ENCODE measurements around the gene HSD17B1.

The HSD17B1 gene

GRCh38 chr17:42585353-42585752 lies 32.6 kb downstream of the HSD17B1 start:
- peaks cover 74% of the 10 kb centered on the region; the same call in 1 of the 2 replicates for H3K36me3 ChIP-seq (ENCODE audit: insufficient read depth, low read length)

GRCh38 chr17:42586514-42587230 lies 33.9 kb downstream of the HSD17B1 start:
- no peak overlapping the region for H3K4me3 ChIP-seq (ENCODE audit: low read length, poor library complexity, severe bottlenecking)
- H4K20me1 ChIP-seq (ENCODE audit: insufficient read depth, low read length, poor library complexity, severe bottlenecking): no peaks in the 10 kb centered on the region
- H3F3A ChIP-seq (ENCODE audit: low read depth): no peaks in the 10 kb centered on the region
- H3K9ac ChIP-seq (ENCODE audit: low read depth, low read length, poor library complexity, severe bottlenecking): no peak overlapping the region
- H3K9me3 ChIP-seq (ENCODE audit: insufficient read depth, low read depth, low read length): no peaks in the 10 kb centered on the region
- H3K9me2 ChIP-seq (replicated peaks; ENCODE audit: low read depth, low read length): no peaks in the 10 kb centered on the region
- H3K4me2 ChIP-seq (ENCODE audit: low read depth, low read length, poor library complexity, severe bottlenecking): no peak overlapping the region
- TF ChIP-seq EZH2phosphoT487 (IDR thresholded peaks at IDR 0.05; ENCODE audit: borderline replicate concordance) (no peak), CTCF (conservative IDR thresholded peaks at IDR 0.05; ENCODE audit: low read length) (no peak)
- H3K79me2 ChIP-seq (ENCODE audit: insufficient read depth, low read length): no peaks in the 10 kb centered on the region
- no peaks in the 10 kb centered on the region for H3K27me3 ChIP-seq (ENCODE audit: insufficient read depth, low read length, poor library complexity, severe bottlenecking)
- no peak overlapping the region for H2AFZ ChIP-seq (ENCODE audit: low read length)
- H3K36me3 ChIP-seq (ENCODE audit: insufficient read depth, low read length): peaks cover 71% of the 10 kb centered on the region; the same call in 1 of the 2 replicates
- no peaks in the 10 kb centered on the region for H3K4me1 ChIP-seq (ENCODE audit: insufficient read depth, low read length, poor library complexity, severe bottlenecking)

More at GRCh38 chr17:42585353-42585752, 32.6 kb downstream of the HSD17B1 start:
- Histone ChIP-seq H3K4me1 (ENCODE audit: insufficient read depth, low read length, poor library complexity, severe bottlenecking) (no peaks in the 10 kb centered on the region), H3K27me3 (ENCODE audit: insufficient read depth, low read length, poor library complexity, severe bottlenecking) (no peaks in the 10 kb centered on the region), H3K4me3 (ENCODE audit: low read length, poor library complexity, severe bottlenecking) (no peak overlapping the region), H2AFZ (ENCODE audit: low read length) (no peak overlapping the region), H3K9me3 (ENCODE audit: insufficient read depth, low read depth, low read length) (no peaks in the 10 kb centered on the region), H3K9ac (ENCODE audit: low read depth, low read length, poor library complexity, severe bottlenecking) (no peak overlapping the region), H4K20me1 (ENCODE audit: insufficient read depth, low read length, poor library complexity, severe bottlenecking) (no peaks in the 10 kb centered on the region), H3K4me2 (ENCODE audit: low read depth, low read length, poor library complexity, severe bottlenecking) (no peak overlapping the region), H3K9me2 (replicated peaks; ENCODE audit: low read depth, low read length) (no peaks in the 10 kb centered on the region), H3F3A (ENCODE audit: low read depth) (no peaks in the 10 kb centered on the region), H3K79me2 (ENCODE audit: insufficient read depth, low read length) (no peaks in the 10 kb centered on the region)
- no peak for TF ChIP-seq EZH2phosphoT487 (IDR thresholded peaks at IDR 0.05; ENCODE audit: borderline replicate concordance)
- TF ChIP-seq CTCF (conservative IDR thresholded peaks at IDR 0.05; ENCODE audit: low read length): no peak

- H3K79me2 ChIP-seq (ENCODE audit: insufficient read depth, low read length): no peaks in the 10 kb centered on the region
- H3K4me2 ChIP-seq (ENCODE audit: low read depth, low read length, poor library complexity, severe bottlenecking): no peak overlapping the region
- no peak for TF ChIP-seq CTCF (conservative IDR thresholded peaks at IDR 0.05; ENCODE audit: low read length)
- H3K36me3 ChIP-seq (ENCODE audit: insufficient read depth, low read length): peaks cover 30% of the 10 kb centered on the region; the same call in 1 of the 2 replicates
- H3K4me3 ChIP-seq (ENCODE audit: low read length, poor library complexity, severe bottlenecking): no peak overlapping the region
- no peak overlapping the region for H3K9ac ChIP-seq (ENCODE audit: low read depth, low read length, poor library complexity, severe bottlenecking)
- no peaks in the 10 kb centered on the region for H3K4me1 ChIP-seq (ENCODE audit: insufficient read depth, low read length, poor library complexity, severe bottlenecking)
- no peaks in the 10 kb centered on the region for H3K9me2 ChIP-seq (replicated peaks; ENCODE audit: low read depth, low read length)
- no peaks in the 10 kb centered on the region for H4K20me1 ChIP-seq (ENCODE audit: insufficient read depth, low read length, poor library complexity, severe bottlenecking)
- no peak overlapping the region for H2AFZ ChIP-seq (ENCODE audit: low read length)
- no peaks in the 10 kb centered on the region for H3K9me3 ChIP-seq (ENCODE audit: insufficient read depth, low read depth, low read length)
- H3F3A ChIP-seq (ENCODE audit: low read depth): no peaks in the 10 kb centered on the region
- no peaks in the 10 kb centered on the region for H3K27me3 ChIP-seq (ENCODE audit: insufficient read depth, low read length, poor library complexity, severe bottlenecking)
Measured at GRCh38 chr17:42590886-42591285, 38.2 kb downstream of the HSD17B1 start.
